NCI-H82 (cell line): ENCODE data around the gene ARID3C.
"Not testable (repeated sequence)": the region's sequence is repeated elsewhere in the genome, so short reads cannot be mapped to it uniquely, and the experiment has no call there.

Experiments used
- DNase-seq: peaks from one replicate; lab custom pipeline; 2025; lab: John Stamatoyannopoulos, UW

The ARID3C gene

GRCh38 chr9:34651876-34652601, 23.2 kb upstream of the ARID3C start, which contains the start of gene IL11RA:
TSS of gene IL11RA (plus strand) at chr9:34652185. CDS start at chr9:34655218, 3,033 bp downstream.
- peak; percentile 65 for DNase-seq

- DNase-seq, result no peak
Measured at GRCh38 chr9:34651321-34651720, 22.5 kb upstream of the ARID3C start.

- no peak for DNase-seq
Measured at GRCh38 chr9:34650816-34651215, 21.9 kb upstream of the ARID3C start.

- DNase-seq, result no peak
Measured at GRCh38 chr9:34648673-34649072, 19.8 kb upstream of the ARID3C start.

GRCh38 chr9:34647651-34648050, 18.8 kb upstream of the ARID3C start:
- no peak for DNase-seq

- no peak for DNase-seq
Measured at GRCh38 chr9:34647084-34647403, 18.2 kb upstream of the ARID3C start.

- peak; percentile 94 for DNase-seq
Measured at GRCh38 chr9:34646211-34647083, 17.6 kb upstream of the ARID3C start, which contains the start of gene GALT. TSS of gene GALT (plus strand) at chr9:34646675. CDS start at chr9:34646705, 30 bp downstream.

GRCh38 chr9:34644766-34645314, 16.0 kb upstream of the ARID3C start:
- DNase-seq, result no peak

- DNase-seq, result no peak
Measured at GRCh38 chr9:34642679-34643078, 13.8 kb upstream of the ARID3C start.

- not testable (repeated sequence) for DNase-seq
Measured at GRCh38 chr9:34639322-34639721, 10.5 kb upstream of the ARID3C start.

- no peak for DNase-seq
Measured at GRCh38 chr9:34638138-34638445, 9.2 kb upstream of the ARID3C start.

- peak; percentile 95 for DNase-seq
Measured at GRCh38 chr9:34637356-34638137, 8.7 kb upstream of the ARID3C start, which contains the start of gene SIGMAR1. TSS of gene SIGMAR1 (minus strand) at chr9:34637787. CDS start at chr9:34637697, 90 bp downstream.

- DNase-seq, result peak; percentile 45
Measured at GRCh38 chr9:34636791-34637355, 8.0 kb upstream of the ARID3C start.

- DNase-seq, result no peak
Measured at GRCh38 chr9:34635556-34635955, 6.7 kb upstream of the ARID3C start.

- no peak for DNase-seq
Measured at GRCh38 chr9:34634551-34635248, 5.8 kb upstream of the ARID3C start.

- DNase-seq, result peak; percentile 78
Measured at GRCh38 chr9:34633851-34634550, 5.1 kb upstream of the ARID3C start.

- DNase-seq, result peak; percentile 67
Measured at GRCh38 chr9:34633166-34633565, 4.3 kb upstream of the ARID3C start.

GRCh38 chr9:34630402-34631154, 1.7 kb upstream of the ARID3C start:
- DNase-seq, result no peak

- no peak for DNase-seq
Measured at GRCh38 chr9:34629491-34629808, 584 bp upstream of the ARID3C start.
